Endothelial cell of umbilical vein (primary cell): Measurements from ENCODE around the gene GALNT9. TPM values are rescaled to one million over a fixed set of nuclear protein-coding genes. Genes with fewer than 3 reads are reported as not detected.

Experiments
- BruUV-seq: library from RNA; stranded (reverse); fragments of 400-500 nt; replicated peaks from 2 replicates; lab custom pipeline; 2021; lab: Mats Ljungman, UMichigan
- CTCF ChIA-PET: fragments of 300-600, 350-600 bp; sonication (Branson Sonifier 250); formaldehyde crosslinking; loops from one replicate; lab custom pipeline; 2021; ENCODE audit warnings: antibody characterized with exemption, inconsistent platforms; lab: Charles Lee
- POLR2A ChIA-PET: fragments of 300-600, 350-600 bp; sonication (Branson Sonifier 250); formaldehyde crosslinking; loops from one replicate; lab custom pipeline; 2021; ENCODE audit warnings: antibody characterized with exemption, inconsistent platforms; lab: Charles Lee
- DNase-seq: peaks from one replicate; pipeline ENCODE4 v3.0.0-alpha.2; 2011; ENCODE audit warnings: low read depth, low spot score
- FAIRE-seq: peaks from 2 replicates; lab custom pipeline; 2011; peaks lifted over from hg19 to GRCh38; lab: Jason Lieb, UNC
- H2AFZ ChIP-seq: 2 replicates; pipeline ENCODE4 v1.6.0; 2012; ENCODE audit warnings: low read depth, low read length, control low read depth, inconsistent platforms
- H3K27ac ChIP-seq: 2 replicates; pipeline ENCODE4 v1.5.1; 2011; ENCODE audit warnings: low read depth, mild to moderate bottlenecking, control low read depth, low read length, moderate library complexity; ENCODE audit not compliant: insufficient read depth
- H3K27me3 ChIP-seq, 2 experiments: 2 replicates each; pipeline versions ENCODE4 v1.6.0 to v1.6.1; 2011; ENCODE audit warnings: low read length in 2 of 2, mixed read lengths in 1 of 2; ENCODE audit not compliant: control insufficient read depth in 2 of 2, insufficient read depth in 2 of 2
- H3K36me3 ChIP-seq, 2 experiments: 2 replicates in 1 of 2; 3 replicates in 1 of 2; pipeline ENCODE4 v1.5.1; 2011; ENCODE audit warnings: low read length in 2 of 2, mild to moderate bottlenecking in 1 of 2, moderate library complexity in 1 of 2; ENCODE audit not compliant: control insufficient read depth in 2 of 2, insufficient read depth in 2 of 2; ENCODE audit errors: extremely low read depth in 1 of 2
- H3K4me1 ChIP-seq: 3 replicates; pipeline ENCODE4 v1.5.1; 2011; ENCODE audit warnings: mild to moderate bottlenecking, low read length; ENCODE audit not compliant: control insufficient read depth, insufficient read depth; ENCODE audit errors: extremely low read depth
- H3K4me2 ChIP-seq: 2 replicates; pipeline ENCODE4 v1.6.1; 2011; ENCODE audit warnings: low read length, control low read depth, mixed read lengths; ENCODE audit not compliant: insufficient read depth
- H3K4me3 ChIP-seq, 3 experiments: fragments of 200-600 bp in 1 of 3; sonication (generic), shearing (Covaris generic) in 1 of 3; replicated peaks in 1 of 3; 2 replicates each; pipeline ENCODE4 v1.5.1; 2011 to 2016; ENCODE audit warnings: control low read depth in 3 of 3, low read length in 3 of 3, mild to moderate bottlenecking in 2 of 3, inconsistent platforms in 1 of 3, low read depth in 1 of 3, moderate library complexity in 1 of 3; ENCODE audit not compliant: insufficient read depth in 1 of 3
- H3K79me2 ChIP-seq: 2 replicates; pipeline ENCODE4 v1.6.0; 2012; ENCODE audit warnings: low read length, inconsistent platforms; ENCODE audit not compliant: control insufficient read depth, insufficient read depth
- H3K9ac ChIP-seq: replicated peaks from 2 replicates; pipeline ENCODE3; 2011; ENCODE audit warnings: low read length, control low read depth; ENCODE audit not compliant: insufficient read depth; ENCODE audit errors: extremely low read depth
- H3K9me1 ChIP-seq: replicated peaks from 3 replicates; pipeline ENCODE4 v1.6.0; 2011; ENCODE audit warnings: mild to moderate bottlenecking, low read length; ENCODE audit not compliant: control insufficient read depth, insufficient read depth; ENCODE audit errors: extremely low read depth
- H3K9me3 ChIP-seq: replicated peaks from 2 replicates; pipeline ENCODE4 v1.5.1; 2012; ENCODE audit warnings: low read length, inconsistent platforms; ENCODE audit not compliant: control insufficient read depth, insufficient read depth
- H4K20me1 ChIP-seq: replicated peaks from 2 replicates; pipeline ENCODE3; 2011; ENCODE audit warnings: mild to moderate bottlenecking, low read length; ENCODE audit not compliant: control insufficient read depth, insufficient read depth; ENCODE audit errors: extremely low read depth
- CTCF ChIP-seq, 2 donors: IDR thresholded peaks; 1 replicate in 1 of 2; 2 replicates in 1 of 2; pipeline ENCODE4 v1.5.1; 2011; ENCODE audit warnings: low read length in 2 of 2, mild to moderate bottlenecking in 2 of 2, moderate library complexity in 2 of 2, control low read depth in 1 of 2, inconsistent platforms in 1 of 2, low read depth in 1 of 2; ENCODE audit not compliant: insufficient read depth in 1 of 2; ENCODE audit errors: extremely low read depth in 1 of 2
- EZH2 ChIP-seq: IDR thresholded peaks from 2 replicates; pipeline ENCODE4 v1.6.1; 2012; ENCODE audit warnings: borderline replicate concordance, low read depth, mild to moderate bottlenecking, moderate library complexity, low read length, inconsistent platforms; ENCODE audit not compliant: severe bottlenecking
- FOS ChIP-seq: IDR thresholded peaks from 2 replicates; pipeline ENCODE4 v1.6.1; 2011; ENCODE audit warnings: mild to moderate bottlenecking, low read length, moderate library complexity, borderline replicate concordance; ENCODE audit not compliant: insufficient read depth
- GATA2 ChIP-seq: IDR thresholded peaks from 2 replicates; pipeline ENCODE4 v1.7.0; 2011; ENCODE audit warnings: low read depth, mild to moderate bottlenecking, moderate library complexity, mixed read lengths, low read length; ENCODE audit not compliant: insufficient read length, insufficient read depth
- JUN ChIP-seq: IDR thresholded peaks from 2 replicates; pipeline ENCODE4 v1.6.1; 2011; ENCODE audit warnings: borderline replicate concordance, low read depth; ENCODE audit not compliant: insufficient read length, insufficient read depth
- MAX ChIP-seq: IDR thresholded peaks from 2 replicates; pipeline ENCODE4 v1.6.1; 2011; ENCODE audit not compliant: insufficient read depth, insufficient read length
- MYC ChIP-seq: IDR thresholded peaks from one replicate; pipeline ENCODE4 v1.6.1; 2011; ENCODE audit warnings: mild to moderate bottlenecking, low read depth, low read length
- POLR2A ChIP-seq: IDR thresholded peaks from 2 replicates; pipeline ENCODE4 v1.6.1; 2012; ENCODE audit warnings: low read depth, mild to moderate bottlenecking, control low read depth, low read length
- POLR2AphosphoS5 ChIP-seq: IDR thresholded peaks from 2 replicates; pipeline ENCODE4 v1.6.1; 2012; ENCODE audit warnings: low read depth, mild to moderate bottlenecking, control low read depth, low read length, moderate library complexity; ENCODE audit not compliant: insufficient read depth
- dilution Hi-C: fragments of 300-500 bp; cut with MboI; formaldehyde crosslinking; loops from one replicate; pipeline ENCODE4 v1.15.0; 2019; ENCODE audit warnings: low sequenced_read_pairs; ENCODE audit not compliant: extremely low pct_ligation_motif_present
- intact Hi-C: fragments of 100-400 bp; cut with micrococcal nuclease; formaldehyde crosslinking; loops from one replicate; pipeline ENCODE4 v1.10.0; 2022
- polyA plus RNA-seq, 4 experiments: library from polyadenylated mRNA; depleted of rRNA in 3 of 4; stranded (reverse) in 3 of 4; unstranded in 1 of 4; fragments of >200 nt; gene quantifications; 2 replicates each; pipeline versions ENCODE4 v1.2.1 to v1.2.3, GENCODE V29; 2011 to 2012; ENCODE audit warnings: missing spikeins in 1 of 4
- total RNA-seq: library from RNA; stranded (reverse); gene quantifications from 2 replicates; pipeline ENCODE4 v1.2.3, GENCODE V29; 2021

Gene GALNT9
- total and polyA plus RNA-seq, 2 donors (not counting 3 experiments of a cell fraction or from before 2014, with no cell fraction given), result 0.14 to 0.73 TPM

GRCh38 chr12:132320767-132321211, 8.6 kb downstream of the GALNT9 start:
- H3K27ac ChIP-seq, result no peak overlapping the region
- no peak overlapping the region for H2AFZ ChIP-seq
- BruUV-seq, result no TSS peak
- H3K9me1 ChIP-seq, result no peaks in the 10 kb centered on the region
- no peak for DNase-seq
- H4K20me1 ChIP-seq, result no peaks in the 10 kb centered on the region
- no peaks in the 10 kb centered on the region for H3K4me1 ChIP-seq
- no peak overlapping the region for H3K4me2 ChIP-seq
- H3K9me3 ChIP-seq, result no peaks in the 10 kb centered on the region
- H3K79me2 ChIP-seq, result no peaks in the 10 kb centered on the region
- dilution Hi-C loops (no loop called here), intact Hi-C loops (no loop called here)
- TF ChIP-seq JUN (no peak), GATA2 (no peak), EZH2 (no peak), CTCF (IDR thresholded peaks at IDR 0.05; ENCODE audit: extremely low read depth in 1 of 2, insufficient read depth in 1 of 2, low read depth in 1 of 2, low read length in 2 of 2) (no peak), MAX (no peak), MYC (no peak), POLR2AphosphoS5 (no peak), POLR2A (no peak), FOS (no peak)
- POLR2A ChIA-PET, result no interaction called here
- H3K4me3 ChIP-seq, result no peak overlapping the region
- FAIRE-seq, result no peak
- CTCF ChIA-PET, result interaction anchor here (1.0 kb wide), 1 partner anchor 8 kb away, joined by 3 read pairs; the partner anchor contains the start of gene GALNT9
- no peak overlapping the region for H3K9ac ChIP-seq
- no peaks in the 10 kb centered on the region for H3K36me3 ChIP-seq
- H3K27me3 ChIP-seq, result no peaks in the 10 kb centered on the region
